Measurements from ENCODE around the gene ABHD17A. TPM values are rescaled to one million over a fixed set of nuclear protein-coding genes. Genes with fewer than 3 reads are reported as not detected.
"Not testable (repeated sequence)": the region's sequence is repeated elsewhere in the genome, so short reads cannot be mapped to it uniquely, and the experiment has no call there.

The ABHD17A gene
- total RNA-seq, 1 donor from 2014 or later = 83.0 TPM

GRCh38 chr19:1888385-1888784, 3.1 kb upstream of the ABHD17A start:
- H3K9me3 ChIP-seq = no peaks in the 10 kb centered on the region
- H3K4me1 ChIP-seq = peaks cover 15% of the 10 kb centered on the region

GRCh38 chr19:1886360-1886759, 1.1 kb upstream of the ABHD17A start:
- intact Hi-C loops (cut with DNase I); H3K27me3 ChIP-seq; DNase-seq (ENCODE audit: extremely low spot score in 2 of 2); H3K4me3 ChIP-seq; H3K9me3 ChIP-seq; H3K36me3 ChIP-seq; H3K27ac ChIP-seq: not testable (repeated sequence)
- peaks cover 35% of the 10 kb centered on the region for H3K4me1 ChIP-seq

More at GRCh38 chr19:1888385-1888784, 3.1 kb upstream of the ABHD17A start:
- TF ChIP-seq CTCF (IDR thresholded peaks at IDR 0.05) (no peak), POLR2AphosphoS5 (IDR thresholded peaks at IDR 0.05; ENCODE audit: insufficient read depth in 1 of 2, low read depth in 1 of 2) (no peak), POLR2A (IDR thresholded peaks at IDR 0.05) (no peak)
- intact Hi-C loops (cut with DNase I) = no loop called here
- DNase-seq (ENCODE audit: extremely low spot score in 2 of 2) = no peak
- no peak overlapping the region for H3K27ac ChIP-seq
- no peak overlapping the region for H3K4me3 ChIP-seq
- H3K27me3 ChIP-seq = no peaks in the 10 kb centered on the region
- no peaks in the 10 kb centered on the region for H3K36me3 ChIP-seq

- DNase-seq (ENCODE audit: extremely low spot score in 2 of 2) = peak in 1 of 2 donors; percentile 96
- intact Hi-C loops (cut with DNase I) = no loop called here
- Histone ChIP-seq H3K27me3 (no peaks in the 10 kb centered on the region), H3K9me3 (no peaks in the 10 kb centered on the region), H3K4me3 (peak overlapping the region; percentile 96 to 98), H3K27ac (peak overlapping the region; percentile 86), H3K4me1 (peaks cover 50% of the 10 kb centered on the region), H3K36me3 (no peaks in the 10 kb centered on the region)
- TF ChIP-seq POLR2A (IDR thresholded peaks at IDR 0.05) = no peak
- no peak for TF ChIP-seq POLR2AphosphoS5 (IDR thresholded peaks at IDR 0.05; ENCODE audit: insufficient read depth in 1 of 2, low read depth in 1 of 2)
- no peak for TF ChIP-seq CTCF (IDR thresholded peaks at IDR 0.05)
Observed at GRCh38 chr19:1884719-1885334, 469 bp downstream of the ABHD17A start.

- intact Hi-C loops (cut with DNase I) = no loop called here
- no peaks in the 10 kb centered on the region for H3K27me3 ChIP-seq
- H3K4me3 ChIP-seq = peak overlapping the region; percentile 96 to 98
- no peaks in the 10 kb centered on the region for H3K36me3 ChIP-seq
- peak in 1 of 2 donors; percentile 87 for DNase-seq (ENCODE audit: extremely low spot score in 2 of 2)
- TF ChIP-seq CTCF (IDR thresholded peaks at IDR 0.05) (no peak), POLR2A (IDR thresholded peaks at IDR 0.05) (no peak), POLR2AphosphoS5 (IDR thresholded peaks at IDR 0.05; ENCODE audit: insufficient read depth in 1 of 2, low read depth in 1 of 2) (no peak)
- H3K27ac ChIP-seq = peak overlapping the region; percentile 86
- no peaks in the 10 kb centered on the region for H3K9me3 ChIP-seq
- peaks cover 51% of the 10 kb centered on the region for H3K4me1 ChIP-seq
Observed at GRCh38 chr19:1884291-1884718, 991 bp downstream of the ABHD17A start.

GRCh38 chr19:1883784-1884183, 1.5 kb downstream of the ABHD17A start:
- DNase-seq (ENCODE audit: extremely low spot score in 2 of 2) = peak in 1 of 2 donors; percentile 81
- TF ChIP-seq POLR2AphosphoS5 (IDR thresholded peaks at IDR 0.05; ENCODE audit: insufficient read depth in 1 of 2, low read depth in 1 of 2) = no peak
- TF ChIP-seq CTCF (IDR thresholded peaks at IDR 0.05) = no peak
- TF ChIP-seq POLR2A (IDR thresholded peaks at IDR 0.05) = no peak
- Histone ChIP-seq H3K9me3 (no peaks in the 10 kb centered on the region), H3K4me3 (peak overlapping the region; percentile 96 to 98), H3K36me3 (no peaks in the 10 kb centered on the region), H3K4me1 (peaks cover 51% of the 10 kb centered on the region), H3K27ac (peak overlapping the region; percentile 86), H3K27me3 (no peaks in the 10 kb centered on the region)
- intact Hi-C loops (cut with DNase I) = no loop called here
